SK-N-SH treated with all-trans-retinoic acid at 6 μM for 48 hours (cell line): ENCODE data around the gene C3orf22.

Source experiments
- ATAC-seq: fragments of 200-7000 bp; cut with Tn5 transposase; 3 replicates; pipeline ENCODE4 v1.9.1; 2020; ENCODE audit warnings: mild to moderate bottlenecking, moderate library complexity
- ARNTL ChIP-seq: fragments of 450-650 bp; formaldehyde crosslinking; IDR thresholded peaks from 2 replicates; pipeline ENCODE4 v1.5.0; 2020; ENCODE audit warnings: low read depth, mild to moderate bottlenecking, moderate library complexity, borderline replicate concordance
- BACH2 ChIP-seq: fragments of 250-450 bp; sonication (Bioruptor Pico); IDR thresholded peaks from 2 replicates; pipeline ENCODE4 v1.9.0; 2021; ENCODE audit warnings: mild to moderate bottlenecking, borderline replicate concordance
- CREB5 ChIP-seq: fragments of 250-450 bp; sonication (Bioruptor Pico); IDR thresholded peaks from 2 replicates; pipeline ENCODE4 v1.5.1; 2020; ENCODE audit warnings: low read depth, mild to moderate bottlenecking, moderate library complexity
- CSDC2 ChIP-seq: fragments of 250-450 bp; sonication (Bioruptor Pico); IDR thresholded peaks from 2 replicates; pipeline ENCODE4 v1.5.0; 2020; ENCODE audit warnings: mild to moderate bottlenecking, moderate library complexity
- CSRNP3 ChIP-seq: fragments of 250-450 bp; sonication (Bioruptor Pico); IDR thresholded peaks from 2 replicates; pipeline ENCODE4 v1.5.1; 2021; ENCODE audit warnings: mild to moderate bottlenecking, moderate library complexity
- ESRRG ChIP-seq: fragments of 250-450 bp; sonication (Bioruptor Pico); IDR thresholded peaks from 2 replicates; pipeline ENCODE4 v1.6.1; 2021; ENCODE audit warnings: mild to moderate bottlenecking
- GLIS3 ChIP-seq: fragments of 250-450 bp; sonication (Bioruptor Pico); IDR thresholded peaks from 2 replicates; pipeline ENCODE4 v1.5.0; 2020; ENCODE audit warnings: mild to moderate bottlenecking, moderate library complexity
- OSR1 ChIP-seq: fragments of 250-450 bp; sonication (Bioruptor Pico); IDR thresholded peaks from 2 replicates; pipeline ENCODE4 v1.8.0; 2022; ENCODE audit warnings: moderate library complexity, mild to moderate bottlenecking, inconsistent platforms
- PATZ1 ChIP-seq: fragments of 250-450 bp; sonication (Bioruptor Pico); IDR thresholded peaks from 2 replicates; pipeline ENCODE4 v1.8.0; 2020; ENCODE audit warnings: mild to moderate bottlenecking, moderate library complexity, borderline replicate concordance
- POU6F1 ChIP-seq: fragments of 250-450 bp; sonication (Bioruptor Pico); IDR thresholded peaks from 2 replicates; pipeline ENCODE4 v1.8.0; 2021; ENCODE audit warnings: low read depth, mild to moderate bottlenecking, moderate library complexity, borderline replicate concordance
- PPARA ChIP-seq: fragments of 250-450 bp; sonication (Bioruptor Pico); IDR thresholded peaks from 2 replicates; pipeline ENCODE4 v1.5.0; 2020; ENCODE audit warnings: mild to moderate bottlenecking, borderline replicate concordance
- RARB ChIP-seq: fragments of 250-450 bp; sonication (Bioruptor Pico); IDR thresholded peaks from 2 replicates; pipeline ENCODE4 v1.8.0; 2021; ENCODE audit warnings: mild to moderate bottlenecking, moderate library complexity
- TCF4 ChIP-seq: fragments of 250-450 bp; sonication (Bioruptor Pico); IDR thresholded peaks from 2 replicates; pipeline ENCODE4 v1.8.0; 2021; ENCODE audit warnings: mild to moderate bottlenecking, moderate library complexity, borderline replicate concordance
- TOX ChIP-seq: fragments of 250-450 bp; sonication (Bioruptor Pico); IDR thresholded peaks from 2 replicates; pipeline ENCODE4 v1.8.0; 2021; ENCODE audit warnings: mild to moderate bottlenecking, moderate library complexity, borderline replicate concordance
- TSHZ2 ChIP-seq: fragments of 250-450 bp; sonication (Bioruptor Pico); IDR thresholded peaks from 2 replicates; pipeline ENCODE4 v1.5.0; 2020; ENCODE audit warnings: mild to moderate bottlenecking, moderate library complexity
- ZC3H10 ChIP-seq: fragments of 250-450 bp; sonication (Bioruptor Pico); IDR thresholded peaks from 2 replicates; pipeline ENCODE4 v1.5.1; 2021; ENCODE audit warnings: mild to moderate bottlenecking, moderate library complexity
- ZFP3 ChIP-seq: fragments of 250-450 bp; sonication (Bioruptor Pico); IDR thresholded peaks from 2 replicates; pipeline ENCODE4 v1.5.0; 2020; ENCODE audit warnings: mild to moderate bottlenecking, moderate library complexity
- ZFP30 ChIP-seq: fragments of 450-650 bp; formaldehyde crosslinking; IDR thresholded peaks from 2 replicates; pipeline ENCODE4 v1.5.0; 2022; ENCODE audit warnings: mild to moderate bottlenecking, moderate library complexity
- ZNF565 ChIP-seq: fragments of 450-650 bp; formaldehyde crosslinking; conservative IDR thresholded peaks from 2 replicates; pipeline ENCODE4 v1.5.0; 2020; ENCODE audit warnings: low read depth, mild to moderate bottlenecking, moderate library complexity
- ZNF70 ChIP-seq: fragments of 450-650 bp; formaldehyde crosslinking; IDR thresholded peaks from 2 replicates; pipeline ENCODE4 v1.5.0; 2020; ENCODE audit warnings: mild to moderate bottlenecking, moderate library complexity
- ZNF8 ChIP-seq: fragments of 450-650 bp; formaldehyde crosslinking; IDR thresholded peaks from 2 replicates; pipeline ENCODE4 v1.5.0; 2020; ENCODE audit warnings: mild to moderate bottlenecking, moderate library complexity

C3orf22 gene

GRCh38 chr3:126542340-126543241, 16.1 kb downstream of the C3orf22 start:
- TF ChIP-seq ZFP30 (no peak), GLIS3 (CRISPR knock-in tag) (no peak), ZNF8 (CRISPR knock-in tag) (no peak)

GRCh38 chr3:126541628-126542339, 16.9 kb downstream of the C3orf22 start:
- no peak for ATAC-seq
- TF ChIP-seq ZNF70 = no peak
- TF ChIP-seq BACH2 = no peak
- TF ChIP-seq RARB = no peak
- no peak for TF ChIP-seq ZNF8 (CRISPR knock-in tag)
- no peak for TF ChIP-seq ARNTL
- no peak for TF ChIP-seq CSRNP3
- no peak for TF ChIP-seq CREB5 (CRISPR knock-in tag)
- no peak for TF ChIP-seq ZFP3 (CRISPR knock-in tag)
- no peak for TF ChIP-seq TCF4
- TF ChIP-seq ZFP30 = no peak
- TF ChIP-seq POU6F1 = no peak
- no peak for TF ChIP-seq ZNF565
- TF ChIP-seq ESRRG (CRISPR knock-in tag) = no peak
- TF ChIP-seq PPARA (CRISPR knock-in tag) = no peak

More at GRCh38 chr3:126542340-126543241, 16.1 kb downstream of the C3orf22 start:
- no peak for ATAC-seq

GRCh38 chr3:126540951-126541627, 17.6 kb downstream of the C3orf22 start:
- TF ChIP-seq ZC3H10 (no peak), TSHZ2 (CRISPR knock-in tag) (no peak), OSR1 (CRISPR knock-in tag) (no peak), PATZ1 (CRISPR knock-in tag) (no peak), ARNTL (no peak), POU6F1 (no peak), TOX (CRISPR knock-in tag) (no peak), CSDC2 (CRISPR knock-in tag) (no peak), ZNF70 (no peak), GLIS3 (CRISPR knock-in tag) (no peak)
- ATAC-seq = peak; percentile 8
